22Rv1 (cell line): ENCODE results near the gene ADGRL3.

Experiments
- ZFX ChIP-seq: fragments of 450-650 bp; IDR thresholded peaks from 2 replicates; pipeline ENCODE4 v1.6.1; 2017; ENCODE audit warnings: antibody characterized with exemption, borderline replicate concordance
- TF ChIP-seq, protein P1 (sequence below): fragments of 450-650 bp; IDR thresholded peaks from 2 replicates; pipeline ENCODE4 v1.5.1; 2017; ENCODE audit warnings: mild to moderate bottlenecking

DNA sequence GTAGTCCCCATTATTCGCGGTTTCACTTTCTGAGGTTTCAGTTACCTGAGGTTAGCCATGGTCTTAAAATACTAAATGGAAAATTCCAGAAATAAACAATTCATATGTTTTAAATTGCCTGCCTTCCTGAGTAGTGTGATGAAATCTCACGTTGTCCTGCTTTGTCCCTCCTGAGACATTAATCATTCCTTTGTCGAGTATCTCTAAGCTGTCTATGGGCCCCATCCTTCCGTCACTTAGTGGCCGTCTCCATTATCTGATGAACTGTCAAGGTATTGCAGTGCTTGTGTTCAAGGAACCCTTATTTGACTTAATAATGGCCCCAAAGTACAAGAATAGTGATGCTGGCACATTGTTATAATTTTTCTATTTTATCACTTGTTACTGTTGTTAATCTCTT lies 94.8 kb downstream of the ADGRL3 start:
- TF ChIP-seq, protein P1, sequence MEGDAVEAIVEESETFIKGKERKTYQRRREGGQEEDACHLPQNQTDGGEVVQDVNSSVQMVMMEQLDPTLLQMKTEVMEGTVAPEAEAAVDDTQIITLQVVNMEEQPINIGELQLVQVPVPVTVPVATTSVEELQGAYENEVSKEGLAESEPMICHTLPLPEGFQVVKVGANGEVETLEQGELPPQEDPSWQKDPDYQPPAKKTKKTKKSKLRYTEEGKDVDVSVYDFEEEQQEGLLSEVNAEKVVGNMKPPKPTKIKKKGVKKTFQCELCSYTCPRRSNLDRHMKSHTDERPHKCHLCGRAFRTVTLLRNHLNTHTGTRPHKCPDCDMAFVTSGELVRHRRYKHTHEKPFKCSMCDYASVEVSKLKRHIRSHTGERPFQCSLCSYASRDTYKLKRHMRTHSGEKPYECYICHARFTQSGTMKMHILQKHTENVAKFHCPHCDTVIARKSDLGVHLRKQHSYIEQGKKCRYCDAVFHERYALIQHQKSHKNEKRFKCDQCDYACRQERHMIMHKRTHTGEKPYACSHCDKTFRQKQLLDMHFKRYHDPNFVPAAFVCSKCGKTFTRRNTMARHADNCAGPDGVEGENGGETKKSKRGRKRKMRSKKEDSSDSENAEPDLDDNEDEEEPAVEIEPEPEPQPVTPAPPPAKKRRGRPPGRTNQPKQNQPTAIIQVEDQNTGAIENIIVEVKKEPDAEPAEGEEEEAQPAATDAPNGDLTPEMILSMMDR = no peak
- TF ChIP-seq ZFX = no peak
